ENCODE measurements around the gene CUL3.
A peak's percentile ranks its signal among the peaks of the same experiment; 100 is the strongest.
"Not testable (repeated sequence)": the region's sequence is repeated elsewhere in the genome, so short reads cannot be mapped to it uniquely, and the experiment has no call there.

Gene CUL3

GRCh38 chr2:224585211-224586088 lies at the start of gene CUL3:
CUL3 (minus strand) TSS chr2:224585363; CDS start chr2:224585009, 354 bp downstream.
- DNase-seq (ENCODE audit: low read depth, low spot score), result peak; percentile 99

GRCh38 chr2:224630659-224631550 lies 45.7 kb upstream of the CUL3 start:
- no peak for DNase-seq (ENCODE audit: low read depth, low spot score)

- no peak for DNase-seq (ENCODE audit: low read depth, low spot score)
Observed at GRCh38 chr2:224628416-224628815, 43.3 kb upstream of the CUL3 start.

GRCh38 chr2:224626735-224627134 lies 41.6 kb upstream of the CUL3 start:
- DNase-seq (ENCODE audit: low read depth, low spot score), result no peak

GRCh38 chr2:224613543-224614286 lies 28.6 kb upstream of the CUL3 start:
- DNase-seq (ENCODE audit: low read depth, low spot score), result no peak

GRCh38 chr2:224612578-224612977 lies 27.4 kb upstream of the CUL3 start:
- no peak for DNase-seq (ENCODE audit: low read depth, low spot score)

GRCh38 chr2:224611938-224612337 lies 26.8 kb upstream of the CUL3 start:
- DNase-seq (ENCODE audit: low read depth, low spot score), result no peak

- no peak for DNase-seq (ENCODE audit: low read depth, low spot score)
Observed at GRCh38 chr2:224608104-224608503, 22.9 kb upstream of the CUL3 start.

GRCh38 chr2:224603746-224604500 lies 18.8 kb upstream of the CUL3 start:
- not testable (repeated sequence) for DNase-seq (ENCODE audit: low read depth, low spot score)

GRCh38 chr2:224602778-224603375 lies 17.7 kb upstream of the CUL3 start:
- DNase-seq (ENCODE audit: low read depth, low spot score), result not testable (repeated sequence)

GRCh38 chr2:224601923-224602322 lies 16.8 kb upstream of the CUL3 start:
- no peak for DNase-seq (ENCODE audit: low read depth, low spot score)

- DNase-seq (ENCODE audit: low read depth, low spot score), result no peak
Observed at GRCh38 chr2:224598678-224599077, 13.5 kb upstream of the CUL3 start.

- no peak for DNase-seq (ENCODE audit: low read depth, low spot score)
Observed at GRCh38 chr2:224596289-224596688, 11.1 kb upstream of the CUL3 start.

GRCh38 chr2:224595518-224595917 lies 10.4 kb upstream of the CUL3 start:
- no peak for DNase-seq (ENCODE audit: low read depth, low spot score)

- no peak for DNase-seq (ENCODE audit: low read depth, low spot score)
Observed at GRCh38 chr2:224594840-224595239, 9.7 kb upstream of the CUL3 start.

GRCh38 chr2:224591220-224591619 lies 6.1 kb upstream of the CUL3 start:
- DNase-seq (ENCODE audit: low read depth, low spot score), result no peak

- DNase-seq (ENCODE audit: low read depth, low spot score), result no peak
Observed at GRCh38 chr2:224586127-224586695, 1.0 kb upstream of the CUL3 start.

- DNase-seq (ENCODE audit: low read depth, low spot score), result peak; percentile 30
Observed at GRCh38 chr2:224584785-224585210, 365 bp downstream of the CUL3 start.

- no peak for DNase-seq (ENCODE audit: low read depth, low spot score)
Observed at GRCh38 chr2:224584111-224584784, 915 bp downstream of the CUL3 start.

GRCh38 chr2:224583033-224583432 lies 2.1 kb downstream of the CUL3 start:
- not testable (repeated sequence) for DNase-seq (ENCODE audit: low read depth, low spot score)
